ENCODE results near the gene MTHFSD. TPM values are rescaled to one million over a fixed set of nuclear protein-coding genes. Genes with fewer than 3 reads are reported as not detected.

Gene MTHFSD
- total and polyA plus RNA-seq, 2 experiments from 2014 or later, result 11.5 to 21.5 TPM

DNA sequence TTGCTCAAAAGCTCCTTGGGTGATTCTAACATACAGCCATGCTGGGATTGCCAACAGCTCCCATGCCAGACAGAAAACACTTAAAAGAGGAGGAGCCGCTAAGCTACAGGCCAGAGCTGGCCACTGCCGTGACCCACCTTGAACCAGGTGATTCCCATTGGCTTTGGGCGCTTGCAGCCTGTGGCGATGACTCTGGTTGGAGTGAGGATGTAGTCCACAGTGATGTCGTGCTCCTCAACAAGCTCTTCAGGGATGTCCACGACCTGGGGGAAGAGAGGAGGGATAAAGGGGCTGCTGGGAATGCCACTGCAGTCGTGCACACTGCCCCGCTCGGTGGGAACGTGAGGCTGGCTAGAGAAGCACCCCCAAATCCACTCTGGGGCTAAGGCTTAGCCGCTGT, 13.5 kb downstream of the MTHFSD start:
- Histone ChIP-seq H4K20me1 (ENCODE audit: insufficient read depth, poor library complexity, severe bottlenecking) (no peaks in the 10 kb centered on the region), H3K4me3 (no peak overlapping the region), H3K4me1 (ENCODE audit: insufficient read depth) (no peaks in the 10 kb centered on the region), H3K27me3 (no peaks in the 10 kb centered on the region), H3K9me3 (ENCODE audit: low read depth) (no peaks in the 10 kb centered on the region), H3K79me2 (no peaks in the 10 kb centered on the region), H3K27ac (no peak overlapping the region), H3K36me3 (replicated peaks; ENCODE audit: insufficient read depth, low read depth) (no peaks in the 10 kb centered on the region), H2AFZ (no peak overlapping the region), H3K9me2 (replicated peaks; ENCODE audit: insufficient read depth) (no peaks in the 10 kb centered on the region), H3K4me2 (no peak overlapping the region)
- no peak for DNase-seq (ENCODE audit: low spot score)
- TF ChIP-seq EZH2phosphoT487 (IDR thresholded peaks at IDR 0.05; ENCODE audit: low read depth, severe bottlenecking, unreplicated experiment) (no peak), EZH2 (IDR thresholded peaks at IDR 0.05; ENCODE audit: borderline replicate concordance) (no peak)
- TF ChIP-seq, protein P1, sequence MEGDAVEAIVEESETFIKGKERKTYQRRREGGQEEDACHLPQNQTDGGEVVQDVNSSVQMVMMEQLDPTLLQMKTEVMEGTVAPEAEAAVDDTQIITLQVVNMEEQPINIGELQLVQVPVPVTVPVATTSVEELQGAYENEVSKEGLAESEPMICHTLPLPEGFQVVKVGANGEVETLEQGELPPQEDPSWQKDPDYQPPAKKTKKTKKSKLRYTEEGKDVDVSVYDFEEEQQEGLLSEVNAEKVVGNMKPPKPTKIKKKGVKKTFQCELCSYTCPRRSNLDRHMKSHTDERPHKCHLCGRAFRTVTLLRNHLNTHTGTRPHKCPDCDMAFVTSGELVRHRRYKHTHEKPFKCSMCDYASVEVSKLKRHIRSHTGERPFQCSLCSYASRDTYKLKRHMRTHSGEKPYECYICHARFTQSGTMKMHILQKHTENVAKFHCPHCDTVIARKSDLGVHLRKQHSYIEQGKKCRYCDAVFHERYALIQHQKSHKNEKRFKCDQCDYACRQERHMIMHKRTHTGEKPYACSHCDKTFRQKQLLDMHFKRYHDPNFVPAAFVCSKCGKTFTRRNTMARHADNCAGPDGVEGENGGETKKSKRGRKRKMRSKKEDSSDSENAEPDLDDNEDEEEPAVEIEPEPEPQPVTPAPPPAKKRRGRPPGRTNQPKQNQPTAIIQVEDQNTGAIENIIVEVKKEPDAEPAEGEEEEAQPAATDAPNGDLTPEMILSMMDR (IDR thresholded peaks at IDR 0.05; ENCODE audit: poor library complexity), result no peak
- WGBS (ENCODE audit: low lambda C conversion rate, missing lambda C conversion rate), result 99% methylated on average over 11 of the region's 11 CpGs

- 90% methylated on average over 6 of the region's 6 CpGs for WGBS (ENCODE audit: low lambda C conversion rate, missing lambda C conversion rate)
- no peak overlapping the region for H2AFZ ChIP-seq
- TF ChIP-seq EZH2 (IDR thresholded peaks at IDR 0.05; ENCODE audit: borderline replicate concordance), result no peak
- TF ChIP-seq, protein P1 (IDR thresholded peaks at IDR 0.05; ENCODE audit: poor library complexity), result no peak
- TF ChIP-seq EZH2phosphoT487 (IDR thresholded peaks at IDR 0.05; ENCODE audit: low read depth, severe bottlenecking, unreplicated experiment), result no peak
- H3K4me3 ChIP-seq, result no peak overlapping the region
- H3K9me2 ChIP-seq (replicated peaks; ENCODE audit: insufficient read depth), result no peaks in the 10 kb centered on the region
- no peaks in the 10 kb centered on the region for H3K27me3 ChIP-seq
- no peaks in the 10 kb centered on the region for H3K9me3 ChIP-seq (ENCODE audit: low read depth)
- no peaks in the 10 kb centered on the region for H4K20me1 ChIP-seq (ENCODE audit: insufficient read depth, poor library complexity, severe bottlenecking)
- no peak overlapping the region for H3K4me2 ChIP-seq
- no peak overlapping the region for H3K27ac ChIP-seq
- no peak for DNase-seq (ENCODE audit: low spot score)
- H3K36me3 ChIP-seq (replicated peaks; ENCODE audit: insufficient read depth, low read depth), result no peaks in the 10 kb centered on the region
- H3K79me2 ChIP-seq, result no peaks in the 10 kb centered on the region
- H3K4me1 ChIP-seq (ENCODE audit: insufficient read depth), result no peaks in the 10 kb centered on the region
These were observed 14.1 kb downstream of the MTHFSD start for GRCh38 chr16:86540894-86541293.

GRCh38 chr16:86538196-86538780, 16.7 kb downstream of the MTHFSD start:
- WGBS (ENCODE audit: low lambda C conversion rate, missing lambda C conversion rate), result 94% methylated on average over 17 of the region's 17 CpGs
- no peak overlapping the region for H3K4me2 ChIP-seq

More at GRCh38 chr16:86538196-86538780, 16.7 kb downstream of the MTHFSD start:
- H4K20me1 ChIP-seq (ENCODE audit: insufficient read depth, poor library complexity, severe bottlenecking), result no peaks in the 10 kb centered on the region
- H3K79me2 ChIP-seq, result no peaks in the 10 kb centered on the region
- H3K4me3 ChIP-seq, result no peak overlapping the region
- no peak overlapping the region for H2AFZ ChIP-seq
- H3K27me3 ChIP-seq, result no peaks in the 10 kb centered on the region
- no peak overlapping the region for H3K27ac ChIP-seq
- no peak for DNase-seq (ENCODE audit: low spot score)
- no peaks in the 10 kb centered on the region for H3K4me1 ChIP-seq (ENCODE audit: insufficient read depth)
- TF ChIP-seq, protein P1 (IDR thresholded peaks at IDR 0.05; ENCODE audit: poor library complexity), result no peak
- no peak for TF ChIP-seq EZH2phosphoT487 (IDR thresholded peaks at IDR 0.05; ENCODE audit: low read depth, severe bottlenecking, unreplicated experiment)
- no peak for TF ChIP-seq EZH2 (IDR thresholded peaks at IDR 0.05; ENCODE audit: borderline replicate concordance)
- H3K9me3 ChIP-seq (ENCODE audit: low read depth), result no peaks in the 10 kb centered on the region
- H3K36me3 ChIP-seq (replicated peaks; ENCODE audit: insufficient read depth, low read depth), result no peaks in the 10 kb centered on the region
- H3K9me2 ChIP-seq (replicated peaks; ENCODE audit: insufficient read depth), result no peaks in the 10 kb centered on the region
